Cerebellar cortex (tissue), 1 donor: ENCODE measurements around the gene POLDIP3.

Experiments
- DNase-seq: peaks from one replicate; pipeline ENCODE4 v3.0.0-alpha.2; 2015; ENCODE audit warnings: low spot score

Gene POLDIP3

GRCh38 chr22:42614312-42615091 is at the start of gene POLDIP3:
POLDIP3 (minus strand) TSS chr22:42614883; CDS start chr22:42614857, 26 bp downstream.
- DNase-seq = peak; percentile 97

GRCh38 chr22:42661985-42662831 is 47.5 kb upstream of the POLDIP3 start:
- peak; percentile 75 for DNase-seq

GRCh38 chr22:42656578-42656977 is 41.9 kb upstream of the POLDIP3 start:
- DNase-seq = no peak

DNA sequence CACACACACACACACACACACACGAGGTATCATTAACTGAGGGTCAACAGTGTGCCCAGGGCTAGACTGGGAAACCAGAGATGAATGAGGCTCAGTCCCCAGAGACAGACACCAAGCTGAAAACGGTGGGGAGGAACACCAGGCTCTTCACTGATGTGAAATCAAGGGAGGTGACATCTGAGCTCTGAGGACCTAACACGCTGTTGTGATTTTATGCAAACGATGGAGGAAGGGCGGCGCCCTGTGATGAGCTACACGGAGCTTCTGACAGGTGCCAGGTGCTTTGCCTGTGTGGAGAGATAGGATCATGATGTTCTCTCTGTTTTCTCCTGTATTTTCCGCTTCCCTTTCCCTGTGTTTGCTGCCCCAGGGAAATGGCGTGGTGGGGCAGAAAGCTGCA is 41.0 kb upstream of the POLDIP3 start:
- DNase-seq = no peak

DNA sequence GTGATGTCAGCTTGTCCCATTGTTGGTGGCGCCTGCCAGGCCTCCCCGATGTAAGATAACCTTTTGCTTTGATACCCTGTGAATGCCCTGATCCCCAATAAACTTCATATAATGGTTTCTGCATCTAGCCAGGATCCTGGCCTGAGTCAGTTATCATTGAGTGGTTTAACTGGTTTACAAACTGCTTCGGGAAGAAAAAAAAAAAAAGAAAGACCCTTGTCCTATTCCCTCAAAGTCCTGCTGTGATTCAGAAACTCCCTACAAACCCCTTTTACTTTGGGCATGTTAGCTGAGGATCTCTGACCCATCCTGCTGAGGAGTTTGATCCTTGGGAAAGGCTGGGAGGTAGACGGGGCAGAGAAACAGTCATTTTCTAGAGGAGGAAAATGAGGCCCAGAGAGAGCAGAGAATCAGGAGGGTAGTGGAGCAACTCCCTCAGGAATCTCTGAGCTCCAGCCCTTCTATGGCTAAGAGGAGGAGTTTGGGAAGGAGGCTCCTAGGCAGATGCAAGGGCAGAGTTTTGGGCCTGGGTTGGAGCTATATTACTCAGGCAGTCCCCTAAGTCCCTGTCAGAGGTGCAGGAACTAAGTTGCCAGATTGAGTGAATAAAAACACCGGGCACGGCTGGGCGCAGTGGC is 39.9 kb upstream of the POLDIP3 start:
- DNase-seq = no peak

DNA sequence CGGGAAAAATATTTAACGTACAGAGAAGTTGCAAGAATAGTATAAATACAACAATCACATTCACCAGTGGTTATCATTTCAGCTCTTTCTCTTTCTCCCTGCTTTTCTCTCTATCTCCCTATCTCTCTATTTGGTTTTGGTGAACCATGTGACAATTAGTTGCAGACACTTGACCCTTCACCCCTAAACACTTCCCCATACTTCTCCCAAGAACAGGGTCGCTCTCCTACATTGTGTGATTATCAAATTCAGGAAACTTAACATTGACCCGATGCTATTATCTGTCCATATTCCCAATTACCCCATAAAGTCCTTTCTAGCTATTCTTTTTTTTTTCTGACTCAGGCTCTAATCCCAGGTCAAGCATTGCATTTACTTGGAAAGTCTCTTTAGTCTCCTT is 39.3 kb upstream of the POLDIP3 start:
- no peak for DNase-seq

DNA sequence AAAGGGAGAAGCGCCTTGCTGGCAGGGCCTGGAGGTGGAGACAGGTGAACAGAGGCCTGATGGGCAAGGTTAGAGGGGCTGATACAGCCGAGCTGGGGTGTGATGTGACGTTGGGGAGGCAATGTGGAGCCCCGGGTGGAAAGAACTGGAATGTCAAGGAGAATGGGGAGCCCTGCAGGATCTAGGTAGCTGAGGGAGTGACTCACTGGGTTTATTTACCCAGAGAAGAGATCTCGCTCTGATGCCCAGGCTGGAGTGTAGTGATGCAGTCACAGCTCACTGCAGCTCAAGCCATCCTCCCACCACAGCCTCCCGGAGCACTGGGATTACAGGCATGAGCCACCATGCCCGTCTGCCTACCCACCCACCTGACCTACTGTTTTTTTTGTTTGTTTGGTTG is 36.5 kb upstream of the POLDIP3 start:
- DNase-seq = no peak

GRCh38 chr22:42649246-42650099 is 34.8 kb upstream of the POLDIP3 start, which contains the start of gene CYB5R3:
CYB5R3 (minus strand) TSS chr22:42649392; CDS start chr22:42649315, 77 bp downstream.
- DNase-seq = peak; percentile 76

DNA sequence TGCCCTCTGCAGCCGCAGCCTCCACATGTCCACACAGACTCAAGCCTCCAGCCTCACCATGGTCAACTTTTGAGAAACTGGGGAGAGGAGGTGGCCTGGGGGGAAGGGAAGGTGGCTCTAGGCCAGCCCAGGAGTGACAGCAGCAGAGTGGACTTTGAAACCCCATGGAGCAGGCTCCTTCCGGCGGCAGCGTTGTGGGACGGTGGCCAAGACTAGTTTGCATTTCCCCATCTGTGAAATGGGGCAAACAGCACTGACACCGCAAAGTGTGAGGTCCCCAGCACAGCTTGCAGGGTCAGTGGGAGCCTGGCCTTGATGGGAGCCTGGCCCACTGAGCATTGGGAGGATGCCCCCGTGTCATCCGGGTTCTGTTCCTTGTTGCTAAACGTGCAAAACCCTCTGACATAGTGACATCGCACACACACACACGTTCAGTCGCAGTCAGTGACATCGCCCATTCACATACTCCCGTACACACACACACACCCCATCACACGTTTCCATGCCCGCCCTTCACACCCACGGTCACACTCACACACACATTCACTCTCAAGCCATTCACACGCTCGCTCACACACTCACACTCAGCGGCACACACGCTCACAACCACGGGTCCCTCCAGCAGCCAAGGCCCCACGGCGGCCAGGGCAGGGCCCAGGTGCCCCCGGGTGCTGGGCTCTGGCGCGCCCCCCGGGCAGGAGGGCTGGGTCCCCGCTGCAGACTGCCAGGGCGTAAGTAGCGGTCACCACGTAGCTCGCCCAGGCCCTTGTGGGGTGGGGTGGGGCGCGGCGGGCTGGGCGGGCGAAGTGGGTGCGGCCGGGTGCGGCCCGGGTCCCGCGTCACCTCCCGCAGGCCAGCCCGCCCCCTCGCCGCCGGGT is 33.9 kb upstream of the POLDIP3 start:
- DNase-seq = peak; percentile 21

- DNase-seq = no peak
Observed at GRCh38 chr22:42648017-42648367, 33.3 kb upstream of the POLDIP3 start.

DNA sequence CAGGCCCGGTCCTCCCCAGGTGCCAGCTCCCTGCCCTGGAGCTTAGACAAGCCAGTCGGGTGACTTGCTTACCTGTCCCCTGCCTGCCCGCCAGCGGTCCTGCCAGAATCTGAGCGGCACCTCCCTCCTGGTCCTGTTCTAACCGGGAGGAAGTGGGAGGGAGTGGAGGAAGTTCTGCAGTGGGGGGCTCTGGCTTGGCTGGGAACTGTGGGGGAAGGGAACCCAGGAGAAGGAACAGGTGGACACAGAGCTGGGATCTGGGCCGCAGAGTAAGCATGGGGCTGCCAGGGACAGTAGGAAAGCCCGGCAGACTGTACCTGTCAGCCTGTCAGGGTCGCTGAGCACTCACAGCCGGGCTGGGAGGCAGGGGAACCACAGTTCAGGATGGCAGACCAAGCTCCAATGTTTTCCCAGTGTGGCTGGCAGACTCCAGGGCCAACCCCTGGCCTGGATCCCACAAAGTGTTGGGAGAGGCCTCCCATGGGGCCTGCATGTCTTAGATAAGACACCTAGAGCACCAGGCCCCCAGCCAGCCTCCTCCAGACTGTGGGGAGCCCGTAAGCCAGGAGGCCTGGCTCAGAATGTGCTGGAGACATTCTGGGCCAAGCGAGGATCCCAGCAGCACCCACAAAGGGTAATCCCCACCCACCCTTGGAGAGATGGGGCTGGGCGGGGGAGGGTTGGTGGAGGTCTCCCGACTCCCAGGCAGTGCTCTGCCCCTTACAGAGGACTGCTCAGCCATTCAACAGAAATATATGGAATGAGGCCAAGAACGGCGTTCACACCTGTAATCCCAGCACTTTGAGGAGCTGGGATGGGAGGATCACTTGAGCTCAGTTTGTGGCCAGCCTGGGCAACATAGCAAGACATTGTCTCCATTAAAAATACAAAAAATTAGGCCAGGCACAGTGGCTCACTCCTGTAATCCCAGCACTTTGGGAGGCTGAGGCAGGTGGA is 32.2 kb upstream of the POLDIP3 start:
- DNase-seq = peak; percentile 58

- DNase-seq = peak; percentile 43
Observed at GRCh38 chr22:42645938-42646568, 31.4 kb upstream of the POLDIP3 start.

DNA sequence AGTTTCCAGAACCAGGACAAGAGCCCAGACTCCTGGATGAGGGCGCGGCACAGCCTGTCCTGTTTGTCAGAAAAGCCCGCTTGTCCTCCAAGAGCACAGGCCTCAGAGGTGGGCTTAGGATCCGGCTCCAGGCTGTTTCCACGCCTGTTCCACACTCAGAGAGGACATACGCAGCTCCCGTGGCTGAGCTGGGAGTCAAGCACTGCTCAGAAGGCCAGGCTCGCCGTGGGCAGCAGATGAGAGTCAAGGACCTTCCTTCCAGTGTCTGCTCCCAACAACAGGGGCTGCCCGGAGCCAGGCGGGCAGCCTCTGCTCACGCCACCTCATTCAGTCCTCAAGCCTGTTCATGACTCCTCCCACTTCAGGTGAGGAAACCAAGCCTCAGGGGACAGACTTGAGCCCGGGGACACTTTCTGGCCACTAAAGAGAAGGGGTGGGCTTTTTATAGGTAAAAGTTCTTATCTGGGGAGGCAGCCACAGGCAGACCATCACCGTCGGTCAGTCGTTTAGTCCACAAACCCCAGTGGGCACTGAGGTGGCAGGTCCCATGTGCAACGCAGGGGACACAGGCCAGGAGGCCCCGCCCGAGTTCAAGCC is 30.8 kb upstream of the POLDIP3 start:
- peak; percentile 42 for DNase-seq

GRCh38 chr22:42644422-42645340 is 30.0 kb upstream of the POLDIP3 start:
- DNase-seq = peak; percentile 32

GRCh38 chr22:42643634-42644421 is 29.1 kb upstream of the POLDIP3 start:
- DNase-seq = no peak

DNA sequence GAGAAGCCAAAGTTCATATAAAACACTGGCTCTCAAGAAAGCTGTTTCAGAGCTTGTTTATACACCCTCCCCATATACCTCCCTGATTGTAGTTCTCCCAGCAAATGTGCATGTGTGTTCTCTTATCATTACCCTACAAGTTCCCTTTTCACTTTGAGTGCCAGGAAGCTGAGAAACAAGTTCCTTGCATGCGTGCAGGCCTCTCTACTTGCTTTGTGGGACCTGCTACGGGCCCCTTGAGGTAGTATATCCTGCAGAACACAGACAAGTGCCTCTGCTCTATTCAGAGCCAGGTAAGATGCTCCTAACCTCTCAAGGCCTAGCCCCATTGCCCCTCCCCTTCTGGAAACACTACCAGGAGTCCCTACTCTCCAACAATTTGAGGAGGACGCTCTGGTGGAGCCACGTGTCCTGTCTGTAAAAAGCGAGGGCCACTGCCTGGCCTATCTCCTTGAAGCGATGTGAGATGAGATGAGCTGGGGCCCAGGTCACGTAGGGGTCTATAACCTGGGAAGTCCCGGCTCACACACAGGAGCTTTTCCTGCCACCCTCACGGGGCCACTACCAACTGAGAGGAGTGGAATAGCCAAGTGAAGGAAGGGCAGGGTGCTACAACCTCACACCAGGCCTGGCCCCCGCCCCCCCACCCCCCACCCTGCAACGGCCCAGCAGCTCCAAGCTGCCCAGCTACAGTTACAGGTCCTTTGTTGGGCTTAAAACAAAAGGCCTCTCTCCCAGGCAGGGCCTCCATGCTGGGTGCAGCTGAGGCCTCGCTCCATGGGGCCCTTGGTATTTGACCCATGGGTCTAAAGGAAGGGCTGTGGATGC is 28.3 kb upstream of the POLDIP3 start:
- DNase-seq = no peak
